Stimulated activated effector memory CD8-positive, alpha-beta T cell treated with anti-CD3 and anti-CD28 coated beads, Interleukin-12 subunit alpha, Interleukin-12 subunit beta, amount 100 ng/mL, for 72 hours (primary cell): Measurements from ENCODE around the gene GNAL.

Experiments
- ATAC-seq: fragments of 150-1000 bp; cut with Tn5 transposase; 2 replicates; pipeline ENCODE4 v1.10.0; 2021
- DNase-seq, 2 donors: peaks; one replicate each; pipeline ENCODE4 v3.0.0; 2021 to 2022; ENCODE audit warnings: low spot score in 2 of 2
- H3K27ac Mint-ChIP-seq: one replicate; pipeline ENCODE4 v1.8.0; 2022; ENCODE audit warnings: mild to moderate bottlenecking, mixed read lengths
- H3K36me3 Mint-ChIP-seq: one replicate; pipeline ENCODE4 v1.8.0; 2022; ENCODE audit warnings: mild to moderate bottlenecking, mixed read lengths
- H3K4me1 Mint-ChIP-seq: one replicate; pipeline ENCODE4 v1.8.0; 2022; ENCODE audit warnings: mixed read lengths
- H3K4me3 Mint-ChIP-seq: one replicate; pipeline ENCODE4 v1.8.0; 2022; ENCODE audit warnings: mild to moderate bottlenecking, mixed read lengths
- H3K9me3 Mint-ChIP-seq: one replicate; pipeline ENCODE4 v1.8.0; 2022; ENCODE audit warnings: mixed read lengths

The GNAL gene

DNA sequence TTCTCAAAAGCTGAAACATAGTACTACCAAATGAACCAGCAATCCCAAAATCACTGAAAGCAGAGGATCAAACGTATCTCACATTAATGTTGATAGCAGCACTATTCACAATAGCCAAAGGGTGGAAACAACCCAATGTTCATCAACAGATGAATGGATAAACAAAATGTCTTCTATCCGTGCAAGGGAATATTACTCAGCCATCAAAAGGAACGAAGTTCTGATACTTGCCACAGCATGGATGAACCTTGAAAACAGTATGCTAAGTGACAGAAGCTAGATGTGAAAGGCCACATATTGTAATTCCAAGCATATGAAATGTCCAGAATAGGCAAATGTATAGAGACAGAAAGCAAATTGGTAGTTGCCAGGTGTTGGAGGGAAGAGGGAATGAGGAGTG lies 105.1 kb downstream of the GNAL start:
- no peak overlapping the region for H3K27ac Mint-ChIP-seq
- H3K4me3 Mint-ChIP-seq: no peak overlapping the region
- H3K9me3 Mint-ChIP-seq: no peaks in the 10 kb centered on the region
- H3K4me1 Mint-ChIP-seq: no peaks in the 10 kb centered on the region
- H3K36me3 Mint-ChIP-seq: no peaks in the 10 kb centered on the region
- ATAC-seq (no peak), DNase-seq (no peak)

DNA sequence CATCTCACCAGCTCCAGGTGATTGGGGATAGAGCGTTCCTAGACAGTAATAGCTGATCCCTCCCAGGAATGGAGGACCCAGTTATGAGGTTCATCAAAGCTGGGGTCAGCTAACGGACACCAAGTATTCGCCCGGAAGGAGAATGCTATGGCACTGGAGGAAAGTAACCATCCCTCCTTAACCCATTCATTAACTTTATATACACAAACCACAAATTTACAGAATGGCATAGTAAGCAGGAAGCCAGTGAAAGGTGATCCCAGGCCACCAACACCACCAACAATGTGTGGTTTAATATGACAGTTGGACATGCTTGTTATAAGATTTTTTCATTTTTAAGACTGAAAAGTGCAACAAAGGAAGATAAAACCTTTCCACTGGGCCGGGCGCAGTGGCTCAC lies 106.9 kb downstream of the GNAL start:
- ATAC-seq: no peak
- no peak for DNase-seq
- Mint-ChIP-seq H3K36me3 (no peaks in the 10 kb centered on the region), H3K4me3 (no peak overlapping the region), H3K4me1 (no peaks in the 10 kb centered on the region), H3K9me3 (no peaks in the 10 kb centered on the region), H3K27ac (no peak overlapping the region)

DNA sequence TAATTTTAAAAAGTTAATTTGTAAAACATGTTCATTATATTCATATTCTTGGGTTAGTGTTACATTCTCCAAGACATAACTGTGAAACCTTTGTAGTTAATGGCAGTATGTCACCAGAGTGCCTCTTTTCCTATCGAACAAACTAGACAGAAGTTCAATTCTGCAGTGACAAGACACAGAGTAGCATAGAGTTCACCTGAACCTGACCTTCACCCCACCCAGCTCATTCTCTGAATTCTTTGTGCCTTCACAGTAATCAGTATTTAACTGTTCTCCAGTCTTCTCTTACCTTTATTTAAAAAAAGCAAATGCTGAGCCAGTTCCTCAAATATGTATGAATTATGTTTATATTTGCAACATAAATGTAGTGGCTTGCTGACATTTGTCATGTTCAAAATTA lies 109.2 kb downstream of the GNAL start:
- DNase-seq: no peak
- H3K4me3 Mint-ChIP-seq: no peak overlapping the region
- H3K36me3 Mint-ChIP-seq: no peaks in the 10 kb centered on the region
- H3K27ac Mint-ChIP-seq: no peak overlapping the region
- no peaks in the 10 kb centered on the region for H3K4me1 Mint-ChIP-seq
- no peak for ATAC-seq
- no peaks in the 10 kb centered on the region for H3K9me3 Mint-ChIP-seq

DNA sequence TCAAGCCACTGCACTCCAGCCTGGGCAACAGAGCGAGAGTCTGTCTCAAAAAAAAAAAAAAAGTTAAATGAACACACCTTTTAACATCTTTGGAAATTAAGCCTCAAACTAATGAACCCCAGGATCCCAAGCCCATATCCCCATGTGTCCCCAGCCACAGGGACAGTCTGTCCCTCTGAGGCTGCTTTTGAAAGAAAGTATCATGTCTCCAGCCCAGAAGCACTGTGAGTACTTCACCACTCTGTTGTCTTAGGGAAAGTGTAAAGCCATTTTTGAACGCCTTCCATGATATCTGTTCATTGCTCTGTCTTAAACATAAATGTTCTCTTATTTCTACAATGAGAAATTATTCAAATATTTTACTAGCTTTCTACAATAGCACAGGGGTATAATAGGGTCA lies 110.0 kb downstream of the GNAL start:
- Mint-ChIP-seq H3K36me3 (no peaks in the 10 kb centered on the region), H3K27ac (no peak overlapping the region), H3K9me3 (no peaks in the 10 kb centered on the region), H3K4me1 (no peaks in the 10 kb centered on the region), H3K4me3 (no peak overlapping the region)
- ATAC-seq: no peak
- no peak for DNase-seq

DNA sequence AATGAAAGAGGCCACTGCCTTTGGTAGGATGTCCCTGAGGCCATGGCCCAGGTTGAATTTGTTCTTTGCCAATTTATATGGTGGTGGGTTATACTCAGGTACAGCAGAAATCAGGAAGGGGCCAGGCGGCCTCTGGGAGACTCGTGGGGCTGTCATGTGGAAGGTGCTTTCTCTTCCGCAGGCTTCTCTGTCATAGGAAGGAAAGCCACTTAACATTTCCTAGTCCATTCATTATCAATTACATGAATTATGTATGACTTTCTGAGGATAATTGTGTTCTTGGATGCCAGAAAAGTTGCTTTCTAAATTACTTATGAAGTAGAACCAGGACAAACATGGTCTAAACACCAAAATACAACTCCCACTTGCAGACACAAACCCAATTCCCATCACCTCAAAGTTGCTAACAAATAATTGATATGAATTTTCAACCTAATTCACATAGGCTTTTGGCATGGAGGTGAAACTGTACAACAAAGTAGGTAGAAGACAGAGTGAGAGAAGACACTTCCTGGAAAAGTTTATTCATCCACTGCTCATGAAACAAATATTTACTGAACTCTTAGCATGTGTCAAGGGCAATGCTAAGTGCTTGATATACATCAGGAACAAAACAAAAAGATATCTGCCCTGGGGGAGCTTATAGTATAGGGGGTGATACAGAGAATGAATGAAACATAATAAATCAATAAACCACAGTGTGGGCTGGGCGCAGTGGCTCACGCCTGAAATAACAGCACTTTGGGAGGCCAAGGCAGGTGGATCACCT lies 111.7 kb downstream of the GNAL start:
- no peak for DNase-seq
- Mint-ChIP-seq H3K36me3 (no peaks in the 10 kb centered on the region), H3K4me1 (no peaks in the 10 kb centered on the region), H3K4me3 (no peak overlapping the region), H3K27ac (no peak overlapping the region), H3K9me3 (no peaks in the 10 kb centered on the region)
- no peak for ATAC-seq

DNA sequence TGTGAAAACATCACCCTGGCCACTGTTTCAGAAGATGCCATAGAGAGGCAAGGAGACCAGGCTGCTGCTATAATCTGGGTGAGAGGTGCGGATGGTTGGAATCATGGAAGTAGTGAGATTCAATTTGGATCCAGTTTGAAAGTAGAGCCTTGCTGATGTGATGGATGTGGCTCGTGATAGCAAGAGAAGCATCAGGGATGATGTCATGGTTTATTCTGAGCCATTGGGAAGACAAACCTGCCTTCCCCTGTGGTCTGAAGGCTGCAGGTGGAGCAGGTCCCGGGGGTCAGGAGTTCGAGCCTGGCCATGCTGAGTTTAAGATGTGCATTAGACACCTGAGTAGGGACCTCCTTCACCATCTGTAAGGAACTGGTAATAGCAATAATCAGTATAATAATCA lies 112.5 kb downstream of the GNAL start:
- Mint-ChIP-seq H3K4me3 (no peak overlapping the region), H3K36me3 (no peaks in the 10 kb centered on the region), H3K4me1 (no peaks in the 10 kb centered on the region), H3K27ac (no peak overlapping the region), H3K9me3 (no peaks in the 10 kb centered on the region)
- DNase-seq: no peak
- ATAC-seq: no peak

DNA sequence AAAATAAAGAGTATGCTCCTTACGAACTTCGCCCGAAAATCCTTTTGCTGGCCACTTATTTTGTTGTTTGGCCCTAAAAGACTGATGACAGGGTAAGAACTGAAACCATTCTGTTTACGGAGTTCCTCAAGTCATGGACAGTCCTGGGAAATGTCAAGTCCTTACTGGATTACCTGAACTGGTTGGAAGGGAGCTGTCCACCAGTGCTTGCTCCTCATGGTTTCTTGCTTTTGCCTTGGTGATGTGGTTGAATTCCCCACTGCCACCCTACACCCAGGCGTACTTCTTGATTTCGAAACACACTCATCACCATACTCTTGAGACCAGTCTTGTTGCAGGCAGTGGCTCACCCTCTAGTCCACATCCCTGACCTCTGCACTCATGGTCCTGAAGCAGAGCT lies 113.1 kb downstream of the GNAL start:
- Mint-ChIP-seq H3K4me1 (no peaks in the 10 kb centered on the region), H3K4me3 (no peak overlapping the region), H3K27ac (no peak overlapping the region), H3K9me3 (no peaks in the 10 kb centered on the region), H3K36me3 (no peaks in the 10 kb centered on the region)
- ATAC-seq: no peak
- DNase-seq: no peak

DNA sequence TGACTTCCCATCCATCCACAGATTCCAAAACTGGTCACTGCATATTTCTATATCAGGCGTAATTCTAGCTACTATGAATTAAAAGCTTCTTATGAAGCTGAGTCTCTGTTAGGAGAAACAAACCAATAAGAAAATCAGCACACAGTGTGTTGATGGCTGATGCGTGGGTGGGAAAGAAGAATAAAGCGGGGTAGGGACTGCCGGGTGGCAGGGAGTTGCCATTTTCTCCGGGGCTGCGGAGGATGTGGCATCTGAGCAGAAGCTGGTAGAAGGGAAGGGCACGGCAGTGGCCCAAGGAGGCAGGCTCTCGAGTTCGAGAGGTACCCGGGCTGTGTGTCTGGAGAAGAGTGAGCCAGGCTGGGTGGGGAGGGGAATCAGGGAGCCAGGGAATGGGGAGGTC lies 113.5 kb downstream of the GNAL start:
- DNase-seq (no peak), ATAC-seq (no peak)
- no peaks in the 10 kb centered on the region for H3K4me1 Mint-ChIP-seq
- no peak overlapping the region for H3K4me3 Mint-ChIP-seq
- H3K27ac Mint-ChIP-seq: no peak overlapping the region
- no peaks in the 10 kb centered on the region for H3K36me3 Mint-ChIP-seq
- no peaks in the 10 kb centered on the region for H3K9me3 Mint-ChIP-seq

DNA sequence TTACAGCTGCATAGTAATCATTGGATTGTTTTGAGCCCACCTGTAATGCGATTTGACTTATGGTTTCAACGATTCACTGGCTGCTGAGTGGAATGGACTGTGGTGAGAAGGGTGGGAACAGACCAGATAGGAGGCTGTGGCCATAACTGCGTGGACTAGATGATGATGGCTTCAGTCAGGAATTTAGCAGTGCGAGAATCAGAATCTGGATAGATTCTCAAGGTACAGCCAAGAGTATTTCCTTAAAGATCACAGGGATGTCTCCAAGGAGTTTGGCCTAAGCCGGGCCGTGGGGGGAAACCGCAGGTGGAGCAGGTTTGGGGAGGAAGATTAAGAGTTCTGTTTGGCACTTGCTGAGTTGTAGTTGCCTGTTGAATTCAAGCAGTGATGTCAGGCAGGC lies 118.2 kb downstream of the GNAL start:
- H3K9me3 Mint-ChIP-seq: no peaks in the 10 kb centered on the region

DNA sequence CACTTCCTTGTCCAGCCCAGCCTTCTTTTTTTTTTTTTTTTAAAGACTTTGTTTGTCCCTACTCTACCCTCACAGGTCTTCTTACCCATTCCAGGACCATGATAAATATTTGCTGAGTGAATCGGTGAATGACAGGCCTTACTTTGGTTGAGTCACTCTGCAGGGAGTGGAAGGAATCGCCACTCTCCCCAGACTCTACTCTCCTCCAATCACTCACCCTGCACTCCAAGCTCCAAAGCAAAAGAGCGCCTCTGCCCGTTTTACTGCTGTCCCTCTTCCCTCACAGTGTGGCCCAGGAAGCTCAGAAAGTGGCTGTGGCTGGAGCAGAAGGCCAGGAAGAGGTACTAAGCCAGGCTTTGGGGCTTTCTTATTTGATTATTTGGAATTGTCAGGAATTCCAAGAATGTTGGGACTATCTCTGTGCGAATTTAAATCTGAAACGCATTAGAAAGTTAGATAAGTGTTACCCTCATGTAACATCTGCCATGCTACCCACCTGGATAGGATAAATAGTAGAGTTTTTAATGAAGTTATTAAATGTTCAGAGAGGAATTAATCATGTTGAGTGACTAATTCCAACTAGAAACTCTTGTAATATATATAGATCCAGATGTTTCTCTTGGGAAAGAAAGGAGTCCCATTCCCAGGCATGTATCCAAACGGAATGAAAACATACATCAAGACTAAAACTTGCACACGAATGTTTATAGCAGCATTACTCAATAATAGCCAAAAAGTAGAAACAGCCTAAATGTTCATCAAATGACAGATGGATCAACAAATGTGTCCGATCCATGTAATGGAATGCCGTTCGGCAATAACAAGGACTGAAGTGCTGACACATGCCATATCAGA lies 119.2 kb downstream of the GNAL start:
- H3K9me3 Mint-ChIP-seq: no peaks in the 10 kb centered on the region
- H3K4me3 Mint-ChIP-seq: no peak overlapping the region

More for the DNA sequence above, 118.2 kb downstream of the GNAL start:
- H3K4me3 Mint-ChIP-seq: no peak overlapping the region
- no peak overlapping the region for H3K27ac Mint-ChIP-seq
- DNase-seq (no peak), ATAC-seq (no peak)
- H3K36me3 Mint-ChIP-seq: no peaks in the 10 kb centered on the region
- no peaks in the 10 kb centered on the region for H3K4me1 Mint-ChIP-seq

DNA sequence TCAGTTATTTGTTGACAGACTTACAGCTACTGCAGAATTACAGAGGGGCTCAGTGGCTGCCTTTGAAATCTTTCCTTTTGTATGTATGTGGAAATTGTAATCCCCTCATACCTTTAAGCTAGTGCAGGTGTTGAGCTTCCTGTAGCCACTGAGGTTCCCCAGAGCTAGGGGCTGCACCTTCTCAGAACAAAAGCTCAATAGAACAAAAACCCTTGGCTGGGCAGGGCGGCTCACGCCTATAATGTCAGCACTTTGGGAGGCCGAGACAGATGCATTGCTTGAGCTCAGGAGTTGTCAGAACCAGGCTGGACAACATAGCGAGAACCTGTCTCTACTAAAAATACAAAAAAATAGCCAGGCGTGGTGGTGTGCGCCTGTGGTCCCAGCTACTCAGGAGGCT lies 120.8 kb downstream of the GNAL start:
- DNase-seq: no peak
- Mint-ChIP-seq H3K9me3 (no peaks in the 10 kb centered on the region), H3K36me3 (no peaks in the 10 kb centered on the region), H3K4me3 (no peak overlapping the region), H3K4me1 (no peaks in the 10 kb centered on the region), H3K27ac (no peak overlapping the region)
- ATAC-seq: no peak

More for the DNA sequence above, 119.2 kb downstream of the GNAL start:
- no peak for ATAC-seq
- H3K36me3 Mint-ChIP-seq: no peaks in the 10 kb centered on the region
- H3K27ac Mint-ChIP-seq: no peak overlapping the region
- no peaks in the 10 kb centered on the region for H3K4me1 Mint-ChIP-seq
- no peak for DNase-seq

DNA sequence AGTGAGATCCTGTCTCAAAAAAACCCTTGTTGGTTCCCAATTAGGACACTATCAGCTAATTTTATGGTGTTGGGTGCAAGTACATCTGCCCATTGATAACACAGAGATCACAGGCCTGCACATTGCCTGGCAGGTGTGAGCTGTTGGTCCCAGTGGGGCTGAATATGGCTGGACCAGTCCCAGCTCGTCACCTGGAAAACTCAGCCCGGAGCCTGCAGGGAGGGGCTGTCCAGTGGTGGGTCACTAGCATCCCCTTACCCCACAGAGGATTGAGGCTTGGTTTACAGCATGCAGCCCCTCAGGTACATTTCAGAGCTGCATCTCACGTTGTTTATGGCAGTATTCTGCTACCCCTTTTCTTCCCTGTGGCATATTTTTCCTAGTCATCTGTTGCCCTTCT lies 121.3 kb downstream of the GNAL start:
- H3K27ac Mint-ChIP-seq: no peak overlapping the region
- no peak for DNase-seq
- H3K9me3 Mint-ChIP-seq: no peaks in the 10 kb centered on the region
- no peak overlapping the region for H3K4me3 Mint-ChIP-seq
- no peak for ATAC-seq
- H3K36me3 Mint-ChIP-seq: no peaks in the 10 kb centered on the region
- no peaks in the 10 kb centered on the region for H3K4me1 Mint-ChIP-seq

DNA sequence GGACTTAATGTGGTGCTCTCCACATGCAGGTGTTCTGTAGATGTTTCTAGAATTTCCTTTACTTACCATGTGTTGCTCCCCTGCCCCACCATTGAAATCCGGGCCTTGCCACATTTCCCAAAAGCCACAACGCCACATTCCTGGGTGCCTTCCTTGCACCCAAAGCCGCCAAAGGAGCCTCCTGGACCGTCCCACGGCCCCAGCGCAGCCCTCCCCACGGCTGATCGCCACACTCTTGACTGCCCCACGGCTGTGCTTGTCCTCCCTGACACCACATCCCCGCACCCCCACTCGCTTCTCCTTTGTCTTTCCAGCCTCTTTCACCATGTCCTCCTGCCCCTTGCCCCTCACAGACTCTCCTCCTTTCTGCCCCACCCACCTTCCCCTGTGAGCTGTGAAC lies 121.9 kb downstream of the GNAL start:
- Mint-ChIP-seq H3K9me3 (no peaks in the 10 kb centered on the region), H3K4me1 (no peaks in the 10 kb centered on the region), H3K36me3 (no peaks in the 10 kb centered on the region), H3K4me3 (no peak overlapping the region), H3K27ac (no peak overlapping the region)
- DNase-seq: no peak
- no peak for ATAC-seq

DNA sequence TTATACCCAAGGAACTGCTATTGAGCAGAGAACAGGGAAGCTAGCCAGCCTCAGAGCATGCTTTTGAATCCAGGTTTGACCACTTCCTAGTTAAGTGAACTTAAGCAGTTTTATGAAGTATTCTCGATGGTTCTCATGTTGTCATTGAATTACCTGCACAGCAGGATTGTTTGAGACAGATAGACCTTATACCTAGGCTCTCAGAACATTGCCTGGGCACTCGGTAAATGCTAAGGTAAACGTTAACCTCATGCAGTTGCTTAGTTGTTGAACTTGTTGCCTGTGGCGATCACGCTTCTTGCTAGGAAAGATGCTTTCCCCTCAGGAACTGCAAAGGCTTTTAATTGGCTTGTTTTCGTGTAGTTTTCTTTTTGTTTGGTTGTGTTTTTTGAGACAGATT lies 128.2 kb downstream of the GNAL start:
- Mint-ChIP-seq H3K36me3 (no peaks in the 10 kb centered on the region), H3K4me1 (no peaks in the 10 kb centered on the region), H3K27ac (no peak overlapping the region), H3K4me3 (no peak overlapping the region), H3K9me3 (no peaks in the 10 kb centered on the region)
- DNase-seq (no peak), ATAC-seq (no peak)

DNA sequence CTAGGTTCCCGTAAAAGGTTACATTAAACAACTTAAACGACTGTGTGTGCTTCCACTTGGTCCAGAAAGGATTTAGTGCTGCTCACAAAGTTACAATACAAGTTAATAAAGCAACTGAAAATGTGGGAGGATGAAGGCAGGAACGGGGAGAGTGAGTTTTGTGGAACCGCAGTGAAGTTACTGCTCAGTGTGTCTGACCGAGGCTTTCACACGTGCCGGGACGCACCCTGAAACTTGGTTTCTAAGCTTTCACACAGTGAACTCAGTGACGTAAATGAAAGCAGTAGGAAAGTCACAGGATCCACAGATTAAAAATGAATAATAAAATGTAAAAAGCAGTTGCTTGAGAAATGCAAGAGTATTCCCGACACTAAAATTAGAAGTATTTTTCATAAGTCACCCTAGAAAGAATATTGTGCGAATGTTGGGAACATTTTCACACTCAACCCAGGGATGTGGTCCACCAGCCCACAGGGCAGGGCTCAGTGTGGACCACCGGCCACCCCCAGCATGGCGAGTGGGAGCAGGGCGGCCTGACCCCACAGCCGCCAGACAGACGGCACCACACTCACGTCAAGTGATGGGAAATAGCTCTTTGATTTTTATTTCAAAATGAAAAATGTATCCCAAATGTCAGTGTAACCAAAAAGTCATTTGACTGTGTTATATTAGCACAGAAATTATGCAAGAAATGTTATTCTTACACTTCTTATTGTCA lies 129.6 kb downstream of the GNAL start:
- Mint-ChIP-seq H3K36me3 (no peaks in the 10 kb centered on the region), H3K27ac (no peak overlapping the region), H3K9me3 (no peaks in the 10 kb centered on the region), H3K4me3 (no peak overlapping the region), H3K4me1 (no peaks in the 10 kb centered on the region)
- no peak for DNase-seq
- ATAC-seq: no peak

DNA sequence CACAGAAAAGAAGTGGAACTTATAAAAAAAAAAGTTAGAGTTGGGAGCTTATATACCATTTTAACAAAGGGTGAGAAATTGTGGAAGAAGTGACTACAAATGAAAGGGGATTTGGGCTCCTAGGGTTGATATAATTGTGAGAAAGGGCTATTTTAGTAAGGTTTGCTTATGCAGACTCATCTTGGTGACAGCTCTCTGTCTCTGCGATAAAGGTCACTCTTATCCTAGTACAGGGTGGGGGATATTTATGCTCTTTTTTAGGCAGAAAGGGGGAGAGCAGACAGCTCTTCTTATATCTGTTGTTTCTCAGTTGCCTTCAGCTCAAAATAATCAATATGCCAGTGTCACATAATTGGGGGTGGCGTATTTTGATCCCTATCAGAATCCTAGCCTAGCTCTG lies 130.9 kb downstream of the GNAL start:
- DNase-seq: no peak

More for the DNA sequence above, 130.9 kb downstream of the GNAL start:
- no peak for ATAC-seq
- no peak overlapping the region for H3K4me3 Mint-ChIP-seq
- H3K27ac Mint-ChIP-seq: no peak overlapping the region
- H3K9me3 Mint-ChIP-seq: no peaks in the 10 kb centered on the region
- no peaks in the 10 kb centered on the region for H3K4me1 Mint-ChIP-seq
- H3K36me3 Mint-ChIP-seq: no peaks in the 10 kb centered on the region
